PC-9 (cell line): Measurements from ENCODE around the gene TP53BP1. TPM values are rescaled to one million over a fixed set of nuclear protein-coding genes. Genes with fewer than 3 reads are reported as not detected.

ENCODE experiments used
- BruUV-seq: library from RNA; stranded (reverse); fragments of 400-500 nt; replicated peaks from 2 replicates; lab custom pipeline; 2021; lab: Mats Ljungman, UMichigan
- CTCF ChIA-PET: fragments of 300-600 bp; sonication (Branson Sonifier 250); formaldehyde crosslinking; loops from one replicate; lab custom pipeline; 2022; ENCODE audit warnings: antibody characterized with exemption; lab: Charles Lee
- POLR2A ChIA-PET: fragments of 300-600 bp; sonication (Branson Sonifier 250); formaldehyde crosslinking; loops from one replicate; lab custom pipeline; 2022; ENCODE audit warnings: antibody characterized with exemption; ENCODE audit not compliant: unreplicated experiment; lab: Charles Lee
- DNase-seq, 2 experiments: peaks; one replicate each; pipeline versions ENCODE4 v3.0.0 to v3.0.0-alpha.2; 2015 to 2022; ENCODE audit warnings: mixed read lengths in 1 of 2
- H2AFZ ChIP-seq: fragments of 200-600 bp; sonication (generic); 2 replicates; pipeline ENCODE4 v1.8.1; 2017; ENCODE audit warnings: antibody characterized with exemption
- H3F3A ChIP-seq: fragments of 200-600 bp; sonication (generic); 2 replicates; pipeline ENCODE4 v1.8.1; 2017; ENCODE audit warnings: antibody characterized with exemption, mild to moderate bottlenecking, low read depth; ENCODE audit not compliant: insufficient read depth
- H3K27ac ChIP-seq: fragments of 200-600 bp; sonication (generic); 2 replicates; pipeline ENCODE4 v1.6.1; 2016; ENCODE audit warnings: mixed run types
- H3K27me3 ChIP-seq: fragments of 200-600 bp; sonication (generic); 2 replicates; pipeline ENCODE4 v1.6.1; 2016; ENCODE audit warnings: low read depth, mixed run types; ENCODE audit not compliant: insufficient read depth
- H3K36me3 ChIP-seq: fragments of 200-600 bp; sonication (generic); 2 replicates; pipeline ENCODE4 v1.6.1; 2016; ENCODE audit warnings: low read depth, mixed run types
- H3K4me1 ChIP-seq: fragments of 200-600 bp; sonication (generic); replicated peaks from 2 replicates; pipeline ENCODE4 v1.6.1; 2016; ENCODE audit warnings: mixed run types; ENCODE audit not compliant: insufficient read depth
- H3K4me2 ChIP-seq: fragments of 200-600 bp; sonication (generic); 2 replicates; pipeline ENCODE4 v1.6.1; 2017; ENCODE audit warnings: mixed run types
- H3K4me3 ChIP-seq: fragments of 200-600 bp; sonication (generic); 2 replicates; pipeline ENCODE4 v1.6.1; 2016; ENCODE audit warnings: mixed run types
- H3K79me2 ChIP-seq: fragments of 200-600 bp; sonication (generic); 2 replicates; pipeline ENCODE4 v1.6.1; 2017; ENCODE audit warnings: low read depth, mixed run types
- H3K9me2 ChIP-seq: fragments of 200-600 bp; sonication (generic); 2 replicates; pipeline ENCODE4 v1.8.1; 2017; ENCODE audit warnings: mild to moderate bottlenecking; ENCODE audit not compliant: insufficient read depth
- H3K9me3 ChIP-seq: fragments of 200-600 bp; sonication (generic); 2 replicates; pipeline ENCODE4 v1.8.1; 2016; ENCODE audit warnings: low read depth; ENCODE audit not compliant: insufficient read depth
- H4K20me1 ChIP-seq: fragments of 200-600 bp; sonication (generic); 2 replicates; pipeline ENCODE4 v1.8.1; 2017; ENCODE audit not compliant: insufficient read depth
- EZH2 ChIP-seq: fragments of 200-600 bp; sonication (generic); IDR thresholded peaks from 2 replicates; pipeline ENCODE4 v1.8.0; 2017; ENCODE audit warnings: antibody characterized with exemption, low read depth
- intact Hi-C: fragments of 100-400 bp; cut with micrococcal nuclease; formaldehyde crosslinking; loops from one replicate; pipeline ENCODE4 v1.10.0; 2022; ENCODE audit not compliant: unreplicated experiment
- total RNA-seq: library from RNA; stranded (reverse); gene quantifications from 2 replicates; pipeline ENCODE4 v1.2.3, GENCODE V29; 2021
- TF ChIP-seq, protein P1 (sequence below): fragments of 200-600 bp; sonication (generic); conservative IDR thresholded peaks from 2 replicates; pipeline ENCODE4 v1.6.1; 2017; ENCODE audit warnings: mixed run types, antibody characterized with exemption, mild to moderate bottlenecking, moderate library complexity

TP53BP1 gene
- total RNA-seq, 1 experiment from 2014 or later = 66.8 TPM

DNA sequence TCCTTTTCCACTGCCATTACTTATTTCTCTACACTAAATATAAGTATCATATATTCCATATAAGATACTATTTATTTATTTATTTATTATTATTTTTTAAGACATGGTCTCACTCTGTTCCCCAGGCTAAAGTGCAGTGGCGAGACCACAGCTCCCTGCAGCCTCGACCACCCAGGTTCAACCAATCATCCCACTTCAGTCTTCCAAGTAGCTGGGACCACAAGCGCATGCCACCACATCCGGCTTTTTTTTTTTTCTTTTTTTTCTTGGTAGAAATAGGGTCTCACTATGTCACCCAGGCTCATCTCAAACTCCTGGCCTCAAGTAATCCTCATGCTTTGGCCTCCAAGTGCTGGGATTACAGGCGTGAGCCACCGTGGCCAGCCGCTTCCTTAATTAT lies 56.6 kb downstream of the TP53BP1 start:
- Histone ChIP-seq H3K9me2 (no peaks in the 10 kb centered on the region), H3K9me3 (no peaks in the 10 kb centered on the region), H3K27me3 (no peaks in the 10 kb centered on the region), H3K4me3 (no peak overlapping the region), H3K79me2 (no peaks in the 10 kb centered on the region), H3K36me3 (no peaks in the 10 kb centered on the region), H2AFZ (no peak overlapping the region), H3F3A (peaks cover 4% of the 10 kb centered on the region; the same call in 1 of the 2 replicates), H3K4me2 (no peak overlapping the region), H4K20me1 (no peaks in the 10 kb centered on the region), H3K27ac (no peak overlapping the region), H3K4me1 (peaks cover 4% of the 10 kb centered on the region)
- intact Hi-C loops = no loop called here
- ChIA-PET POLR2A (no interaction called here), CTCF (no interaction called here)
- no peak for DNase-seq
- TF ChIP-seq EZH2 = no peak
- TF ChIP-seq, protein P1, sequence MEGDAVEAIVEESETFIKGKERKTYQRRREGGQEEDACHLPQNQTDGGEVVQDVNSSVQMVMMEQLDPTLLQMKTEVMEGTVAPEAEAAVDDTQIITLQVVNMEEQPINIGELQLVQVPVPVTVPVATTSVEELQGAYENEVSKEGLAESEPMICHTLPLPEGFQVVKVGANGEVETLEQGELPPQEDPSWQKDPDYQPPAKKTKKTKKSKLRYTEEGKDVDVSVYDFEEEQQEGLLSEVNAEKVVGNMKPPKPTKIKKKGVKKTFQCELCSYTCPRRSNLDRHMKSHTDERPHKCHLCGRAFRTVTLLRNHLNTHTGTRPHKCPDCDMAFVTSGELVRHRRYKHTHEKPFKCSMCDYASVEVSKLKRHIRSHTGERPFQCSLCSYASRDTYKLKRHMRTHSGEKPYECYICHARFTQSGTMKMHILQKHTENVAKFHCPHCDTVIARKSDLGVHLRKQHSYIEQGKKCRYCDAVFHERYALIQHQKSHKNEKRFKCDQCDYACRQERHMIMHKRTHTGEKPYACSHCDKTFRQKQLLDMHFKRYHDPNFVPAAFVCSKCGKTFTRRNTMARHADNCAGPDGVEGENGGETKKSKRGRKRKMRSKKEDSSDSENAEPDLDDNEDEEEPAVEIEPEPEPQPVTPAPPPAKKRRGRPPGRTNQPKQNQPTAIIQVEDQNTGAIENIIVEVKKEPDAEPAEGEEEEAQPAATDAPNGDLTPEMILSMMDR = no peak
- BruUV-seq = no TSS peak

DNA sequence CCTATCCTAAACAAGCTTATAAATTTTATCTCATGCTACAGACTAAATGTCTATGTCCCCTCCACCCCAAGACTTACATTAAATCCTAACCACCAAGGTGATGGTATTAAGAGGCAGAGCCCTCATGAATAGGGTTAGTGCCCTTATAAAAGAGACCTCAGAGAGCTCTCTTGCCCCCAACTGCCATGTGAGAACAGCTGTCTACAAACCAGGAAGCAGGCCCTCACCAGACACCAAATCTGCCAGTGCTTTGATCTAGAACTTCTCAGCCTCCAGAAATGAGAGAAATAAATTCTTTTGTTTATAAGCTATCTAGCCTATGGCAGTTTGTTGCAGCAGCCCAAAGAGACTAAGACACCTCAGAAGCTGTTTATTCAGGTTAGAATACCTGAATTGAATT lies 58.5 kb downstream of the TP53BP1 start:
- intact Hi-C loops = no loop called here
- H3K4me2 ChIP-seq = no peak overlapping the region
- no peak overlapping the region for H3K27ac ChIP-seq
- TF ChIP-seq, protein P1 = no peak
- no peak for TF ChIP-seq EZH2
- H3K9me3 ChIP-seq = no peaks in the 10 kb centered on the region
- H4K20me1 ChIP-seq = no peaks in the 10 kb centered on the region
- no peak overlapping the region for H3K4me3 ChIP-seq
- H3K27me3 ChIP-seq = no peaks in the 10 kb centered on the region
- CTCF ChIA-PET = no interaction called here
- POLR2A ChIA-PET = no interaction called here
- no peak overlapping the region for H2AFZ ChIP-seq
- no peak for DNase-seq
- no peaks in the 10 kb centered on the region for H3F3A ChIP-seq
- no peaks in the 10 kb centered on the region for H3K4me1 ChIP-seq
- no TSS peak for BruUV-seq
- H3K79me2 ChIP-seq = no peaks in the 10 kb centered on the region
- no peaks in the 10 kb centered on the region for H3K36me3 ChIP-seq
- no peaks in the 10 kb centered on the region for H3K9me2 ChIP-seq

- no peak for DNase-seq
- Histone ChIP-seq H3K27me3 (no peaks in the 10 kb centered on the region), H4K20me1 (no peaks in the 10 kb centered on the region), H3K4me3 (no peak overlapping the region), H3F3A (no peaks in the 10 kb centered on the region), H3K36me3 (no peaks in the 10 kb centered on the region), H3K27ac (no peak overlapping the region), H3K4me1 (no peaks in the 10 kb centered on the region), H3K9me3 (no peaks in the 10 kb centered on the region), H2AFZ (no peak overlapping the region), H3K9me2 (no peaks in the 10 kb centered on the region), H3K79me2 (no peaks in the 10 kb centered on the region), H3K4me2 (no peak overlapping the region)
- intact Hi-C loops = no loop called here
- ChIA-PET POLR2A (no interaction called here), CTCF (no interaction called here)
- BruUV-seq = no TSS peak
- TF ChIP-seq, protein P1 = no peak
- TF ChIP-seq EZH2 = no peak
These were observed 59.2 kb downstream of the TP53BP1 start for GRCh38 chr15:43433661-43434303.
